ENCODE results near the gene CPLX4.

CPLX4 gene

GRCh38 chr18:59340817-59341216, 22.4 kb upstream of the CPLX4 start:
- H3K4me3 ChIP-seq (ENCODE audit: low read depth, low read length): no peak overlapping the region
- no peak for DNase-seq (ENCODE audit: low read depth)
- TF ChIP-seq, protein P1, sequence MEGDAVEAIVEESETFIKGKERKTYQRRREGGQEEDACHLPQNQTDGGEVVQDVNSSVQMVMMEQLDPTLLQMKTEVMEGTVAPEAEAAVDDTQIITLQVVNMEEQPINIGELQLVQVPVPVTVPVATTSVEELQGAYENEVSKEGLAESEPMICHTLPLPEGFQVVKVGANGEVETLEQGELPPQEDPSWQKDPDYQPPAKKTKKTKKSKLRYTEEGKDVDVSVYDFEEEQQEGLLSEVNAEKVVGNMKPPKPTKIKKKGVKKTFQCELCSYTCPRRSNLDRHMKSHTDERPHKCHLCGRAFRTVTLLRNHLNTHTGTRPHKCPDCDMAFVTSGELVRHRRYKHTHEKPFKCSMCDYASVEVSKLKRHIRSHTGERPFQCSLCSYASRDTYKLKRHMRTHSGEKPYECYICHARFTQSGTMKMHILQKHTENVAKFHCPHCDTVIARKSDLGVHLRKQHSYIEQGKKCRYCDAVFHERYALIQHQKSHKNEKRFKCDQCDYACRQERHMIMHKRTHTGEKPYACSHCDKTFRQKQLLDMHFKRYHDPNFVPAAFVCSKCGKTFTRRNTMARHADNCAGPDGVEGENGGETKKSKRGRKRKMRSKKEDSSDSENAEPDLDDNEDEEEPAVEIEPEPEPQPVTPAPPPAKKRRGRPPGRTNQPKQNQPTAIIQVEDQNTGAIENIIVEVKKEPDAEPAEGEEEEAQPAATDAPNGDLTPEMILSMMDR (IDR thresholded peaks at IDR 0.05; ENCODE audit: low read depth, low read length): no peak
- TF ChIP-seq MAX (IDR thresholded peaks at IDR 0.05; ENCODE audit: low read depth, low read length) (no peak), POLR2A (IDR thresholded peaks at IDR 0.05; ENCODE audit: extremely low read depth, insufficient read length) (no peak), MYC (IDR thresholded peaks at IDR 0.05; ENCODE audit: low read depth, low read length) (no peak)

GRCh38 chr18:59340312-59340711, 21.9 kb upstream of the CPLX4 start:
- H3K4me3 ChIP-seq (ENCODE audit: low read depth, low read length): no peak overlapping the region
- TF ChIP-seq POLR2A (IDR thresholded peaks at IDR 0.05; ENCODE audit: extremely low read depth, insufficient read length) (no peak), MYC (IDR thresholded peaks at IDR 0.05; ENCODE audit: low read depth, low read length) (no peak), MAX (IDR thresholded peaks at IDR 0.05; ENCODE audit: low read depth, low read length) (no peak)
- TF ChIP-seq, protein P1 (IDR thresholded peaks at IDR 0.05; ENCODE audit: low read depth, low read length): no peak
- DNase-seq (ENCODE audit: low read depth): no peak

DNA sequence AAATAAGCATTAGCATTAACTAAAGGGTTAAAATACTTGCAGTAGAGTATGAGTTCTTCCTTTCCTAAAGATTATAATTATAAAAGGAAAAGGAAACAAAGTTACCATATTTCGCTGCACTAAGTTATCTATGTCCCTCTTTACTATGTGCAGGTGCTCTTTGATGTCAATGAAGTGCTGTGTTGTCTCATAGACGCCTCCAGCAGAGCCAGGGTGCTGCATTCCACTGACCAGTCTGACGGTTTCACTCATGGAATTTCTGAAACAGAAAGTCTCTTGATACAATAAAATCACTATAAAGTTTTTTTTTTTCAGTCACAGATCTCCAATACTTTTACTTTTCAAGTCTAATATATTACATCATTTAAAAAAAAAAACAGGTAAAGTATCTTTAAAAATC, 14.5 kb upstream of the CPLX4 start:
- no peak overlapping the region for H3K4me3 ChIP-seq (ENCODE audit: low read depth, low read length)
- TF ChIP-seq POLR2A (IDR thresholded peaks at IDR 0.05; ENCODE audit: extremely low read depth, insufficient read length) (no peak), MAX (IDR thresholded peaks at IDR 0.05; ENCODE audit: low read depth, low read length) (no peak), MYC (IDR thresholded peaks at IDR 0.05; ENCODE audit: low read depth, low read length) (no peak)
- TF ChIP-seq, protein P1 (IDR thresholded peaks at IDR 0.05; ENCODE audit: low read depth, low read length): no peak
- DNase-seq (ENCODE audit: low read depth): no peak

- TF ChIP-seq MYC (IDR thresholded peaks at IDR 0.05; ENCODE audit: low read depth, low read length): no peak
- no peak for TF ChIP-seq MAX (IDR thresholded peaks at IDR 0.05; ENCODE audit: low read depth, low read length)
- no peak for TF ChIP-seq POLR2A (IDR thresholded peaks at IDR 0.05; ENCODE audit: extremely low read depth, insufficient read length)
- TF ChIP-seq, protein P1 (IDR thresholded peaks at IDR 0.05; ENCODE audit: low read depth, low read length): no peak
- H3K4me3 ChIP-seq (ENCODE audit: low read depth, low read length): no peak overlapping the region
- DNase-seq (ENCODE audit: low read depth): no peak
Measured at GRCh38 chr18:59328683-59329082, 10.2 kb upstream of the CPLX4 start.

- TF ChIP-seq, protein P1 (IDR thresholded peaks at IDR 0.05; ENCODE audit: low read depth, low read length): no peak
- TF ChIP-seq POLR2A (IDR thresholded peaks at IDR 0.05; ENCODE audit: extremely low read depth, insufficient read length): no peak
- TF ChIP-seq MYC (IDR thresholded peaks at IDR 0.05; ENCODE audit: low read depth, low read length): no peak
- no peak for TF ChIP-seq MAX (IDR thresholded peaks at IDR 0.05; ENCODE audit: low read depth, low read length)
- no peak for DNase-seq (ENCODE audit: low read depth)
- H3K4me3 ChIP-seq (ENCODE audit: low read depth, low read length): no peak overlapping the region
Measured at GRCh38 chr18:59325965-59326364, 7.5 kb upstream of the CPLX4 start.

- no peak overlapping the region for H3K4me3 ChIP-seq (ENCODE audit: low read depth, low read length)
- no peak for DNase-seq (ENCODE audit: low read depth)
- TF ChIP-seq POLR2A (IDR thresholded peaks at IDR 0.05; ENCODE audit: extremely low read depth, insufficient read length) (no peak), MAX (IDR thresholded peaks at IDR 0.05; ENCODE audit: low read depth, low read length) (no peak)
Measured at GRCh38 chr18:59324623-59324971, 6.1 kb upstream of the CPLX4 start.

All from NB4 (cell line).